H9 (cell line): ENCODE results near the gene GRHPR. TPM values are rescaled to one million over a fixed set of nuclear protein-coding genes. Genes with fewer than 3 reads are reported as not detected.

ENCODE experiments used
- DNase-seq: peaks from one replicate; pipeline ENCODE4 v3.0.0-alpha.2; 2017
- H2AFZ ChIP-seq: one replicate; pipeline ENCODE4 v1.6.1; 2013; ENCODE audit warnings: mild to moderate bottlenecking, low read length, control low read depth, moderate library complexity
- H2AK5ac ChIP-seq: 2 replicates; pipeline ENCODE4 v1.6.1; 2013; ENCODE audit warnings: low read length, control low read depth, mixed read lengths; ENCODE audit not compliant: insufficient read length
- H2BK120ac ChIP-seq: one replicate; pipeline ENCODE4 v1.6.1; 2013; ENCODE audit warnings: low read depth, mild to moderate bottlenecking, low read length, control low read depth, inconsistent platforms; ENCODE audit not compliant: poor library complexity, severe bottlenecking
- H2BK12ac ChIP-seq: 2 replicates; pipeline ENCODE4 v1.6.1; 2013; ENCODE audit warnings: low read length, control low read depth, mixed read lengths, low read depth; ENCODE audit not compliant: insufficient read length
- H2BK15ac ChIP-seq: 2 replicates; pipeline ENCODE4 v1.6.1; 2013; ENCODE audit warnings: low read depth, low read length, control low read depth
- H2BK20ac ChIP-seq: one replicate; pipeline ENCODE4 v1.6.1; 2013; ENCODE audit warnings: low read depth, mild to moderate bottlenecking, low read length, control low read depth, inconsistent platforms; ENCODE audit not compliant: poor library complexity, severe bottlenecking
- H2BK5ac ChIP-seq: 2 replicates; pipeline ENCODE4 v1.6.1; 2013; ENCODE audit warnings: low read length, control low read depth, mixed read lengths; ENCODE audit not compliant: insufficient read length
- H3K14ac ChIP-seq: 2 replicates; pipeline ENCODE4 v1.6.1; 2013; ENCODE audit warnings: low read length, control low read depth; ENCODE audit not compliant: insufficient read depth
- H3K18ac ChIP-seq: 2 replicates; pipeline ENCODE4 v1.6.1; 2013; ENCODE audit warnings: low read depth, mild to moderate bottlenecking, mixed read lengths, low read length, control low read depth; ENCODE audit not compliant: insufficient read length
- H3K23ac ChIP-seq: 2 replicates; pipeline ENCODE4 v1.6.1; 2013; ENCODE audit warnings: low read length, control low read depth, mixed read lengths, low read depth; ENCODE audit not compliant: insufficient read length
- H3K23me2 ChIP-seq: 2 replicates; pipeline ENCODE4 v1.6.1; 2013; ENCODE audit warnings: low read depth, mild to moderate bottlenecking, mixed read lengths, low read length, control low read depth; ENCODE audit not compliant: insufficient read length, poor library complexity, severe bottlenecking
- H3K27ac ChIP-seq: 2 replicates; pipeline ENCODE4 v1.5.1; 2013; ENCODE audit warnings: low read length, control low read depth, mixed read lengths, low read depth; ENCODE audit not compliant: insufficient read length
- H3K27me3 ChIP-seq: 2 replicates; pipeline ENCODE4 v1.6.1; 2013; ENCODE audit warnings: low read length, control low read depth, inconsistent platforms; ENCODE audit not compliant: insufficient read depth
- H3K4ac ChIP-seq: 2 replicates; pipeline ENCODE4 v1.6.1; 2013; ENCODE audit warnings: low read depth, mild to moderate bottlenecking, control low read depth, inconsistent platforms, low read length, moderate library complexity
- H3K4me1 ChIP-seq: 2 replicates; pipeline ENCODE4 v1.6.1; 2013; ENCODE audit warnings: low read length, control low read depth, inconsistent platforms; ENCODE audit not compliant: insufficient read depth
- H3K4me2 ChIP-seq: 2 replicates; pipeline ENCODE4 v1.6.1; 2013; ENCODE audit warnings: low read length, control low read depth, mixed read lengths; ENCODE audit not compliant: insufficient read length, insufficient read depth
- H3K56ac ChIP-seq: 2 replicates; pipeline ENCODE4 v1.6.1; 2013; ENCODE audit warnings: low read depth, mild to moderate bottlenecking, mixed read lengths, low read length, control low read depth; ENCODE audit not compliant: insufficient read length
- H3K79me1 ChIP-seq: 2 replicates; pipeline ENCODE4 v1.6.1; 2013; ENCODE audit warnings: low read depth, mild to moderate bottlenecking, moderate library complexity, low read length, control low read depth, inconsistent platforms; ENCODE audit not compliant: insufficient read depth, poor library complexity, severe bottlenecking
- H3K79me2 ChIP-seq: 2 replicates; pipeline ENCODE4 v1.6.1; 2013; ENCODE audit warnings: low read length, control low read depth, inconsistent platforms; ENCODE audit not compliant: insufficient read depth
- H3K9ac ChIP-seq: 2 replicates; pipeline ENCODE4 v1.6.1; 2013; ENCODE audit warnings: low read length, control low read depth, mixed read lengths; ENCODE audit not compliant: insufficient read length; ENCODE audit errors: extremely low read depth
- H3K9me3 ChIP-seq: one replicate; pipeline ENCODE4 v1.6.1; 2013; ENCODE audit warnings: low read depth, low read length, inconsistent platforms; ENCODE audit not compliant: control insufficient read depth
- H3T11ph ChIP-seq: one replicate; pipeline ENCODE4 v1.6.1; 2013; ENCODE audit warnings: mild to moderate bottlenecking, low read length, control low read depth, inconsistent platforms
- H4K20me1 ChIP-seq: one replicate; pipeline ENCODE4 v1.6.1; 2013; ENCODE audit not compliant: control insufficient read depth, insufficient read length, insufficient read depth
- H4K5ac ChIP-seq: 2 replicates; pipeline ENCODE4 v1.6.1; 2013; ENCODE audit warnings: low read depth, mild to moderate bottlenecking, mixed read lengths, low read length, control low read depth; ENCODE audit not compliant: insufficient read length
- H4K8ac ChIP-seq: replicated peaks from 2 replicates; pipeline ENCODE4 v1.6.1; 2013; ENCODE audit warnings: low read length, control low read depth, mixed read lengths, low read depth; ENCODE audit not compliant: insufficient read length
- H4K91ac ChIP-seq: 2 replicates; pipeline ENCODE4 v1.6.1; 2013; ENCODE audit warnings: low read depth, mild to moderate bottlenecking, moderate library complexity, mixed read lengths, low read length, control low read depth; ENCODE audit not compliant: insufficient read length
- H3K27ac Mint-ChIP-seq, 3 experiments: 2 replicates in 2 of 3; 3 replicates in 1 of 3; pipeline ENCODE4 v1.8.0; 2020 to 2021; ENCODE audit warnings: mixed read lengths in 3 of 3, mild to moderate bottlenecking in 1 of 3, moderate library complexity in 1 of 3
- H3K27me3 Mint-ChIP-seq: 2 replicates; pipeline ENCODE4 v1.8.0; 2021; ENCODE audit warnings: low read depth, mild to moderate bottlenecking, moderate library complexity, mixed read lengths
- H3K36me3 Mint-ChIP-seq, 3 experiments: 2 replicates in 2 of 3; 3 replicates in 1 of 3; pipeline ENCODE4 v1.8.0; 2020 to 2021; ENCODE audit warnings: low read depth in 3 of 3, mixed read lengths in 3 of 3; ENCODE audit not compliant: insufficient read depth in 1 of 3
- H3K4me1 Mint-ChIP-seq, 2 experiments: 2 replicates each; pipeline ENCODE4 v1.8.0; 2020; ENCODE audit warnings: mixed read lengths in 2 of 2
- H3K4me3 Mint-ChIP-seq, 2 experiments: 2 replicates in 1 of 2; 3 replicates in 1 of 2; pipeline ENCODE4 v1.8.0; 2020 to 2021; ENCODE audit warnings: mild to moderate bottlenecking in 2 of 2, mixed read lengths in 2 of 2, moderate library complexity in 1 of 2
- H3K9me3 Mint-ChIP-seq, 2 experiments: 2 replicates in 1 of 2; 3 replicates in 1 of 2; pipeline ENCODE4 v1.8.0; 2020; ENCODE audit warnings: mild to moderate bottlenecking in 2 of 2, mixed read lengths in 2 of 2, moderate library complexity in 1 of 2
- WGBS: extraction: QIAGEN DNeasy Blood & Tissue Kit; methylation state at CpG from one replicate; pipeline ENCODE4 v1.1.7; 2013; ENCODE audit warnings: missing lambda C conversion rate, low lambda C conversion rate, mixed read lengths; ENCODE audit not compliant: insufficient read length; ENCODE audit errors: extremely low coverage; 5-methylcytosine and 5-hydroxymethylcytosine counted together
- total RNA-seq: library from RNA; stranded (reverse); gene quantifications from 2 replicates; pipeline ENCODE4 v1.2.1, GENCODE V29; 2021
- TF ChIP-seq, protein P1 (sequence below): fragments of 200-600 bp; sonication (generic); conservative IDR thresholded peaks from 3 replicates; pipeline ENCODE4 v1.8.0; 2021; ENCODE audit warnings: antibody characterized with exemption, mild to moderate bottlenecking

GRHPR gene
- total RNA-seq, 1 experiment from 2014 or later, result 97.9 TPM

DNA sequence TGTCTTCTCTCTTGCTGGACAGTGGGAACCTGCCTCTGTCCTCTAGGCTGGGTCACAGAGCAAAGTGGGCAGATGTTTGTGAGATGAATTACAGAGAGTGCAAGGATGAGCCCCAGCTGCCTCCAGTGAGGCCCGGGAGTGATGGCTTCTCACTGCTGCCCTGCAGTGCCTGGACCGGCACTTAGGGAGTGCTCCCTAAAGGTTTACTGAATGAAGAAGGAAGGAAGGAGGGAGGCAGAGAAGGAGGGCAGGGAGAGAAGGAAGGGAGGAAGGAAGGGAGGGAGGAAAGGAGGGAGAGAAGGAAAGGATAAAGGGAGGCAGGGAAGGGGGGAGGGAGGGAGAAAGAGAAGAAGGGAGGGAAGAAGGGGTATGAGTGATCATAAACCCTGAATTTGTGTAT is 42.7 kb upstream of the GRHPR start:
- no peak overlapping the region for H2AK5ac ChIP-seq
- H2BK120ac ChIP-seq, result no peak overlapping the region
- peaks cover 3% of the 10 kb centered on the region in 2 experiments; a peak in 1 of 4 replicates for H3K4me1 Mint-ChIP-seq
- no peak overlapping the region for H3K4me3 Mint-ChIP-seq
- no peak overlapping the region for H3K4ac ChIP-seq
- H3K18ac ChIP-seq, result no peak overlapping the region
- no peak overlapping the region for H2AFZ ChIP-seq
- H4K20me1 ChIP-seq, result no peaks in the 10 kb centered on the region
- no peak overlapping the region for H4K8ac ChIP-seq
- no peak overlapping the region for H3K9ac ChIP-seq
- no peak overlapping the region for H2BK12ac ChIP-seq
- no peak overlapping the region for H3K23ac ChIP-seq
- no peak overlapping the region for H2BK5ac ChIP-seq
- H4K91ac ChIP-seq, result no peak overlapping the region
- no peak overlapping the region for H4K5ac ChIP-seq
- H3K27me3 ChIP-seq, result no peaks in the 10 kb centered on the region
- H3K27ac Mint-ChIP-seq, result peak overlapping the region in 1 of 3 experiments; percentile 78; a peak in 1 of 7 replicates
- no peak overlapping the region for H2BK15ac ChIP-seq
- no peak overlapping the region for H3K56ac ChIP-seq
- no peak for DNase-seq
- H3T11ph ChIP-seq, result no peak overlapping the region
- no peaks in the 10 kb centered on the region; the same call in 1 of the 2 replicates for H3K4me1 ChIP-seq
- TF ChIP-seq, protein P1, sequence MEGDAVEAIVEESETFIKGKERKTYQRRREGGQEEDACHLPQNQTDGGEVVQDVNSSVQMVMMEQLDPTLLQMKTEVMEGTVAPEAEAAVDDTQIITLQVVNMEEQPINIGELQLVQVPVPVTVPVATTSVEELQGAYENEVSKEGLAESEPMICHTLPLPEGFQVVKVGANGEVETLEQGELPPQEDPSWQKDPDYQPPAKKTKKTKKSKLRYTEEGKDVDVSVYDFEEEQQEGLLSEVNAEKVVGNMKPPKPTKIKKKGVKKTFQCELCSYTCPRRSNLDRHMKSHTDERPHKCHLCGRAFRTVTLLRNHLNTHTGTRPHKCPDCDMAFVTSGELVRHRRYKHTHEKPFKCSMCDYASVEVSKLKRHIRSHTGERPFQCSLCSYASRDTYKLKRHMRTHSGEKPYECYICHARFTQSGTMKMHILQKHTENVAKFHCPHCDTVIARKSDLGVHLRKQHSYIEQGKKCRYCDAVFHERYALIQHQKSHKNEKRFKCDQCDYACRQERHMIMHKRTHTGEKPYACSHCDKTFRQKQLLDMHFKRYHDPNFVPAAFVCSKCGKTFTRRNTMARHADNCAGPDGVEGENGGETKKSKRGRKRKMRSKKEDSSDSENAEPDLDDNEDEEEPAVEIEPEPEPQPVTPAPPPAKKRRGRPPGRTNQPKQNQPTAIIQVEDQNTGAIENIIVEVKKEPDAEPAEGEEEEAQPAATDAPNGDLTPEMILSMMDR, result no peak
- H3K79me1 ChIP-seq, result no peaks in the 10 kb centered on the region
- no peak overlapping the region for H3K4me2 ChIP-seq
- no peaks in the 10 kb centered on the region for H3K23me2 ChIP-seq
- no peaks in the 10 kb centered on the region for H3K79me2 ChIP-seq
- H2BK20ac ChIP-seq, result no peak overlapping the region
- H3K9me3 ChIP-seq, result no peaks in the 10 kb centered on the region
- no peak overlapping the region for H3K27ac ChIP-seq
- H3K36me3 Mint-ChIP-seq, result 0 out of 7 replicates have a peak, but pooled peaks cover 0 to 3% (median 0%) of the 10 kb centered on the region in 3 experiments
- H3K27me3 Mint-ChIP-seq, result no peaks in the 10 kb centered on the region
- H3K14ac ChIP-seq, result no peak overlapping the region
- H3K9me3 Mint-ChIP-seq, result no peaks in the 10 kb centered on the region; a peak in 1 of 5 replicates
- WGBS, result no CpG with 5 or more reads among the region's 2 CpGs
